Astrocyte of the cerebellum (primary cell): ENCODE results near the gene RBM23.

Source experiments
- DNase-seq: peaks from one replicate; pipeline ENCODE4 v3.0.0-alpha.2; 2011; ENCODE audit warnings: low read depth
- H3K4me3 ChIP-seq: 2 replicates; pipeline ENCODE4 v1.5.1; 2011; ENCODE audit warnings: mild to moderate bottlenecking, low read depth, low read length, moderate library complexity
- in situ Hi-C: cut with HindIII; loops from 2 replicates; pipeline ENCODE4 v1.10.0; 2017; ENCODE audit warnings: low sequenced_read_pairs
- TF ChIP-seq, protein P1 (sequence below): IDR thresholded peaks from 2 replicates; pipeline ENCODE4 v1.5.1; 2012; ENCODE audit warnings: low read length, low read depth, moderate library complexity, mild to moderate bottlenecking; ENCODE audit errors: missing control alignments

The RBM23 gene

DNA sequence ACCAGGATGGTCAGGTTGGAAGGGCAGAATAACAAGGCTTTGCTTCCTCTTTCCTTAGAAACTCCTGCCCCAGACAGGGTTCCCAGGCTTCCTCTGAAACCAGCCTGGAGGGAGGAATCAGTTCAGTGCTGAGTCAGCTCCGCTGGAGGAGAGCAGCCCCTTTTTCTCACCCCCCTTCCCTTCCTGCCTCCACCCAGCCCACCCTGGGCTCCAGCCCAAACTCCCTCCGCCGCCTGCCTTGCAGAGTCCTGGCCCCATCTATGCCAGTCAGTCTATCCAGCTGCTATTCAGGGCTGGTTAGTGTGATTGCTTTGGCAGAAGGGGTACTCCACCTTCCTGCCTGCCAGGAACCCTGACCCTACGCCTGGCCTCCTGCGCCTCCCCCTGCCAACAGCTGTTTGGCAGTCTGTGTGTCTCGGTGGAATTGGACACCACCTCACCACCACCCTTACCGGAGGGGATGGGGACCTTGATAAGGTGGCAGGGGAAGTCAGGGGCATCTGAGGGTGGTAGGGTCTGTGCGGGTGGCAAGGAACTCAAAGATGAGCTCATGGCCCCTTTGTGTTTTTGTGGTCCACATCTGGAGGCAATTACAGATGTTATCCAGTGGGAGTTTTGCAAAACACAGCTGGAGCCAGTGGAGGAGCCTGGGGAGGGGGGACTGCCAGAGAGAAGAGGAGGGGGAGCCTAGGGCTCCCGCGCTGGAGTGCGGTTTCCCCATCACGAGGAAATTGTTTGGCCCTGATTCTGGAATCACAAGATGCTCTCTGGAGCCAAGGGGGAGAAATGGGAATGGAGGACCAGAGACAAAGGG is 70.4 kb downstream of the RBM23 start:
- TF ChIP-seq, protein P1, sequence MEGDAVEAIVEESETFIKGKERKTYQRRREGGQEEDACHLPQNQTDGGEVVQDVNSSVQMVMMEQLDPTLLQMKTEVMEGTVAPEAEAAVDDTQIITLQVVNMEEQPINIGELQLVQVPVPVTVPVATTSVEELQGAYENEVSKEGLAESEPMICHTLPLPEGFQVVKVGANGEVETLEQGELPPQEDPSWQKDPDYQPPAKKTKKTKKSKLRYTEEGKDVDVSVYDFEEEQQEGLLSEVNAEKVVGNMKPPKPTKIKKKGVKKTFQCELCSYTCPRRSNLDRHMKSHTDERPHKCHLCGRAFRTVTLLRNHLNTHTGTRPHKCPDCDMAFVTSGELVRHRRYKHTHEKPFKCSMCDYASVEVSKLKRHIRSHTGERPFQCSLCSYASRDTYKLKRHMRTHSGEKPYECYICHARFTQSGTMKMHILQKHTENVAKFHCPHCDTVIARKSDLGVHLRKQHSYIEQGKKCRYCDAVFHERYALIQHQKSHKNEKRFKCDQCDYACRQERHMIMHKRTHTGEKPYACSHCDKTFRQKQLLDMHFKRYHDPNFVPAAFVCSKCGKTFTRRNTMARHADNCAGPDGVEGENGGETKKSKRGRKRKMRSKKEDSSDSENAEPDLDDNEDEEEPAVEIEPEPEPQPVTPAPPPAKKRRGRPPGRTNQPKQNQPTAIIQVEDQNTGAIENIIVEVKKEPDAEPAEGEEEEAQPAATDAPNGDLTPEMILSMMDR, result no peak
- in situ Hi-C loops, result no loop called here
- peak; percentile 89 for DNase-seq
- H3K4me3 ChIP-seq, result no peak overlapping the region

DNA sequence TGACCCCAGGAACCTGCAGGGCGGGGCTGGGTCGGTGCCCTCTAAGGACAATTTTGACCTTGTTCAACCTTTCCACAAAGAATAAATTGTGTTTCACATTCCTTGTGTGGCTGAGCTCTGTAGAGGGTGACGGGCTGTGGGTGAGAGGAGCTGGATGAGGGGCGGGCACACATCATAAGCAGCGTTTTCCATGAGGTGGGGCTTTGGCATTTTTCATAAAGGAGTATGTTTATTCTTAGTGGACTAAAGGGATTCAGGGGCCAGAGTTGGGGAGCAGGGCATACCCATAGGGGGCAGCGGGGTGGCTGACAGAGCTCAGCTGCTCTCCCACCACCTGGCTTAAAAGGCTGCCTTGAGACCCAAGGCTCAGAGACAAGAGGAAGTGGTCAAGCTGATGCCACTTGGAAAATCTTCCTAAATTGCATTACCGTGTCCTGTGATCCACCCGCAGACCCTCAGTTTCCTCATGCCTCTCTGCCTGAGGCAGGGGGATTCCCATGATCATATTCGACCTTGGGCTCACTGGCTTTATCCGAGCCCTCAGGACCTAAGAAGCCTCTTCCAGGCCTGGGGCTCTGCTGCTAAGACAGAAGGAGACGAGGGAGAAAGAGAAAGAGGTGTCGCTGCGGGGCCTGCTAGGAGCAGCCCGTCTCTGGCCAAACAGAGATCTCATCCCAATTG is 71.1 kb downstream of the RBM23 start:
- in situ Hi-C loops, result no loop called here
- no peak overlapping the region for H3K4me3 ChIP-seq
- TF ChIP-seq, protein P1, result peak; percentile 20
- DNase-seq, result no peak

DNA sequence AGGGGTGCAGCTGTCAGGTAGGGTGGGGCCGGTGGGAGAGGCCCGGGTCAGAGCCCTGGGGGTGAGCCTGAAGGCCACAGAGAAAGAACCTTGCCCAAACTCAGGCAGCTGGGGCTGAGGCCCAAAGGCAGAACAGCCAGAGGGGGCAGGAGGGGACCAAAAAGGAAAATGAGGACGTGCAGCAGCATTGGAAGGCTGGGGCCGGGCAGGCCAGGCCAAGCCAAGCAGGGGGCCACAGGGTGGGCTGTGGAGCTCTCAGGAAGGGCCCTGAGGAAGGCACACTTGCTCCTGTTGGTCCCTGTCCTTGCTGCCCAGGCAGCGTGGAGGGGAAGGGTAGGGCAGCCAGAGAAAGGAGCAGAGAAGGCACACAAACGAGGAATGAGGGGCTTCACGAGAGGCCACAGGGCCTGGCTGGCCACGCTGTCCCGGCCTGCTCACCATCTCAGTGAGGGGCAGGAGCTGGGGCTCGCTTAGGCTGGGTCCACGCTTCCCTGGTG is 72.1 kb downstream of the RBM23 start:
- no peak overlapping the region for H3K4me3 ChIP-seq
- in situ Hi-C loops, result no loop called here
- TF ChIP-seq, protein P1, result no peak
- no peak for DNase-seq

DNA sequence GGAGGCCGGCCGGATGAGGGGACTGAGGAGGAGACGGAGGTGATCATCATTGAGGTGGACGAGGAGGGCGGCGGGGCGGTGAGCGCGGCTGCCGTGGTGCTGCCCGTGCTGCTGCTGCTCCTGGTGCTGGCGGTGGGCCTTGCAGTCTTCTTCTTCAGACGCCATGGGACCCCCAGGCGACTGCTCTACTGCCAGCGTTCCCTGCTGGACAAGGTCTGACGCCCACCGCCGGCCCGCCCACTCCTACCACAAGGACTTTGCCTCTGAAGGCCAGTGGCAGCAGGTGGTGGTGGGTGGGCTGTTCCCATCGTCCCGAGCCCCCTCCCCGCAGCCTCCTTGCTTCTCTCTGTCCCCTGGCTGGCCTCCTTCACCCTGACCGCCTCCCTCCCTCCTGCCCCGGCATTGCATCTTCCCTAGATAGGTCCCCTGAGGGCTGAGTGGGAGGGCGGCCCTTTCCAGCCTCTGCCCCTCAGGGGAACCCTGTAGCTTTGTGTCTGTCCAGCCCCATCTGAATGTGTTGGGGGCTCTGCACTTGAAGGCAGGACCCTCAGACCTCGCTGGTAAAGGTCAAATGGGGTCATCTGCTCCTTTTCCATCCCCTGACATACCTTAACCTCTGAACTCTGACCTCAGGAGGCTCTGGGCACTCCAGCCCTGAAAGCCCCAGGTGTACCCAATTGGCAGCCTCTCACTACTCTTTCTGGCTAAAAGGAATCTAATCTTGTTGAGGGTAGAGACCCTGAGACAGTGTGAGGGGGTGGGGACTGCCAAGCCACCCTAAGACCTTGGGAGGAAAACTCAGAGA is 72.9 kb downstream of the RBM23 start:
- no peak overlapping the region for H3K4me3 ChIP-seq
- TF ChIP-seq, protein P1, result no peak
- in situ Hi-C loops, result no loop called here
- no peak for DNase-seq

DNA sequence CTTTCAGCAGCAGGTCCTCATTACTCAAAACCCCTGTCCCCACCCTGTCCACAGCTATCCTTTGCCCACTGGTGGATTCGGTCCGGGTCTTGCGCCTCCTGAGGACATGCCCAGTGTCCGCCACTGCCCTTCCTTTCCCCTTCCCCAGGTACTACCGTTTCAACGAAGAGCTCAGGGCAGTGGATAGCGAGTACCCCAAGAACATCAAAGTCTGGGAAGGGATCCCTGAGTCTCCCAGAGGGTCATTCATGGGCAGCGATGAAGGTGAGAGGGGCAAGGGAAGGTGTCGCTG is 73.9 kb downstream of the RBM23 start:
- no peak for DNase-seq
- TF ChIP-seq, protein P1, result no peak
- in situ Hi-C loops, result no loop called here

More for the DNA sequence above, 73.9 kb downstream of the RBM23 start:
- no peak overlapping the region for H3K4me3 ChIP-seq
